Mesendoderm (in vitro differentiated cells): Measurements from ENCODE around the gene ATG7.

Experiments used
- DNase-seq: peaks from one replicate; pipeline ENCODE4 v3.0.0; 2013
- H2AK5ac ChIP-seq: 2 replicates; pipeline ENCODE4 v1.6.1; 2013; ENCODE audit warnings: low read length, inconsistent platforms
- H2BK120ac ChIP-seq: 2 replicates; pipeline ENCODE4 v1.6.1; 2013; ENCODE audit warnings: low read depth, mild to moderate bottlenecking, low read length, moderate library complexity, mixed read lengths
- H2BK15ac ChIP-seq: replicated peaks from 2 replicates; pipeline ENCODE4 v1.6.1; 2013; ENCODE audit warnings: low read depth, mild to moderate bottlenecking, moderate library complexity
- H2BK5ac ChIP-seq: 2 replicates; pipeline ENCODE4 v1.6.1; 2013; ENCODE audit warnings: low read length, inconsistent platforms
- H3K18ac ChIP-seq: 2 replicates; pipeline ENCODE4 v1.6.1; 2013; ENCODE audit warnings: mild to moderate bottlenecking, low read length, mixed read lengths
- H3K23ac ChIP-seq: one replicate; pipeline ENCODE4 v1.6.1; 2013; ENCODE audit warnings: low read length
- H3K27ac ChIP-seq: 2 replicates; pipeline ENCODE4 v1.5.1; 2013; ENCODE audit warnings: low read depth, mild to moderate bottlenecking, inconsistent platforms, low read length, moderate library complexity
- H3K27me3 ChIP-seq: 2 replicates; pipeline ENCODE4 v1.6.1; 2013; ENCODE audit warnings: low read length, control low read depth, mild to moderate bottlenecking, inconsistent platforms; ENCODE audit not compliant: insufficient read depth, poor library complexity
- H3K36me3 ChIP-seq: 2 replicates; pipeline ENCODE4 v1.6.1; 2013; ENCODE audit warnings: low read length, inconsistent platforms; ENCODE audit not compliant: control insufficient read depth, insufficient read depth
- H3K4ac ChIP-seq: one replicate; pipeline ENCODE4 v1.6.1; 2013; ENCODE audit warnings: low read depth, mild to moderate bottlenecking, low read length, moderate library complexity
- H3K4me1 ChIP-seq: 2 replicates; pipeline ENCODE4 v1.6.1; 2013; ENCODE audit warnings: low read depth, low read length, inconsistent platforms; ENCODE audit not compliant: control insufficient read depth
- H3K4me2 ChIP-seq: 2 replicates; pipeline ENCODE4 v1.6.1; 2013; ENCODE audit warnings: low read length
- H3K4me3 ChIP-seq: 2 replicates; pipeline ENCODE4 v1.5.1; 2013; ENCODE audit warnings: mild to moderate bottlenecking, low read length
- H3K56ac ChIP-seq: one replicate; pipeline ENCODE4 v1.6.1; 2013; ENCODE audit warnings: low read length
- H3K79me1 ChIP-seq: 2 replicates; pipeline ENCODE4 v1.6.1; 2013; ENCODE audit warnings: low read length, inconsistent platforms
- H3K79me2 ChIP-seq: 2 replicates; pipeline ENCODE4 v1.6.1; 2013; ENCODE audit warnings: mild to moderate bottlenecking, low read length; ENCODE audit not compliant: control insufficient read depth, insufficient read depth
- H3K9ac ChIP-seq: 2 replicates; pipeline ENCODE4 v1.6.1; 2013; ENCODE audit warnings: low read length, inconsistent platforms
- H4K5ac ChIP-seq: one replicate; pipeline ENCODE4 v1.6.1; 2013; ENCODE audit warnings: low read length
- H4K8ac ChIP-seq: one replicate; pipeline ENCODE4 v1.6.1; 2013; ENCODE audit warnings: low read depth, mild to moderate bottlenecking, control low read depth, low read length, moderate library complexity
- WGBS: extraction: QIAGEN DNeasy Blood & Tissue Kit; methylation state at CpG from one replicate; pipeline ENCODE4 v1.1.7; 2013; ENCODE audit warnings: low lambda C conversion rate, missing lambda C conversion rate; ENCODE audit not compliant: insufficient coverage; ENCODE audit errors: extremely low coverage; 5-methylcytosine and 5-hydroxymethylcytosine counted together

ATG7 gene

DNA sequence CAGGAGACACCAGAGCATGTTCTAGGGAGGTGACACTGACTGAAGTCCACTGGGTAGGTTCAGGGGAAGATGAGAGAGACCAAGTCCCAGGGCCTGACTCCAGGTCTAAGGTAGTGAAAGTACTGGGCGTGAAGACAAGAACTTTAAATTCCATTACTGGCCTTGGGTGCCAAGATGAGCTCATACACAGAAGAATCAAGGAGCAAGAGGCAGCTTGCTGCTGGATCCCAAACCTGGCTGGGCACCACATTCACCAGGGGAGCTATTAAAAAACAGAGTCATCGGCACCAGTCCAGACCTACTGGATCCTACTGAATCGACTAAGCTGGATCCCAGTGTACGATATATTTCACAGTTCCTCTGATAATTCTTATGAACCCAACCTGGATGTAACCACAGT lies 42.1 kb upstream of the ATG7 start:
- no peak for DNase-seq
- Histone ChIP-seq H4K5ac (no peak overlapping the region), H3K27me3 (no peaks in the 10 kb centered on the region), H3K79me1 (no peaks in the 10 kb centered on the region), H3K4ac (no peak overlapping the region), H2BK5ac (no peak overlapping the region), H3K79me2 (no peaks in the 10 kb centered on the region), H3K18ac (no peak overlapping the region), H3K27ac (no peak overlapping the region), H3K23ac (no peak overlapping the region), H4K8ac (no peak overlapping the region), H3K36me3 (no peaks in the 10 kb centered on the region), H3K4me3 (no peak overlapping the region), H3K4me2 (no peak overlapping the region), H3K9ac (no peak overlapping the region), H2BK15ac (no peak overlapping the region), H2AK5ac (no peak overlapping the region), H2BK120ac (no peak overlapping the region), H3K4me1 (no peaks in the 10 kb centered on the region), H3K56ac (no peak overlapping the region)
- WGBS = no CpG with 5 or more reads among the region's 4 CpGs

DNA sequence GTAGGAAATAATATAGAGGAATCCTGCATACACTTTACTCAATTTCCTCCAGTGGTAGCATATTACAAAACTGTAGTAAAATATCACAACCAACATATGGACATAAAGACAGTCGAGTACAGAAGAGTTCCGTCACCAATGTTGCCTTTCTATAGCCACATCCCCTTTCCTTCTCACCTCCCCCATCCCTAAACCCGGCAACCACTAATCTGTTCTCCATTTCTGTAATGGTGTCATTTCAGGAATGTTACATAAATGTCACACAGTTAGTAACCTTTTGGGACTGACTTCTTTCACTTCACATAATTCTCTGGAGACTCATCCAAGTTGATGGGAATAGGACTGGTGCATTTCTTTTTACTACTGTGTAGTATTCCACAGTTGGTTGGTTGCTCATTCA lies 41.4 kb upstream of the ATG7 start:
- no peak overlapping the region for H3K4me2 ChIP-seq
- H3K27ac ChIP-seq = no peak overlapping the region
- H2BK15ac ChIP-seq = no peak overlapping the region
- no peaks in the 10 kb centered on the region for H3K79me2 ChIP-seq
- H3K4me3 ChIP-seq = no peak overlapping the region
- no peak overlapping the region for H4K8ac ChIP-seq
- H2BK5ac ChIP-seq = no peak overlapping the region
- no peak overlapping the region for H2BK120ac ChIP-seq
- no CpG with 5 or more reads among the region's 3 CpGs for WGBS
- no peak overlapping the region for H3K9ac ChIP-seq
- H4K5ac ChIP-seq = no peak overlapping the region
- H3K4ac ChIP-seq = no peak overlapping the region
- no peak for DNase-seq
- H3K79me1 ChIP-seq = no peaks in the 10 kb centered on the region
- no peak overlapping the region for H2AK5ac ChIP-seq
- no peaks in the 10 kb centered on the region for H3K27me3 ChIP-seq
- H3K23ac ChIP-seq = no peak overlapping the region
- no peaks in the 10 kb centered on the region for H3K36me3 ChIP-seq
- H3K56ac ChIP-seq = no peak overlapping the region
- H3K4me1 ChIP-seq = no peaks in the 10 kb centered on the region
- H3K18ac ChIP-seq = no peak overlapping the region

DNA sequence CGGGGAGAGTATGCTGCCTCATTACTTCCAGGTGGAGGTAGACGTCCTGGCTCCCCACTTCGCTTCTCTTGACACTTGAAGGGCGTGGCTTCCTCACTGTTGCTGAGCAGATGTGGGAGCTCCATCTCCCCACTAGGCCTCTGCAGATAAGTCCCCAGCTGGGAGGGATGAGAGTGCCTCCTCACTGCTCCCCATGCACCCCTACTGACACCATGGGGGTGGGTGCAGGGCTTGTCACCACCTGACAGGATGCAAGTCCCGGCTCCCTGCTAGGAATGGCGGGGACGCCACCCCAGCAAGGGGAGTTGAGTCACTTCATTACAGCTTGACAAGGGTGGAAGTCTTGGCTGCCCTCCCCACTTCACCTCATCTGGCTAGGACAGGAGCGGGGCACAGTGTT lies 36.8 kb upstream of the ATG7 start:
- no peak overlapping the region for H3K9ac ChIP-seq
- H3K36me3 ChIP-seq = no peaks in the 10 kb centered on the region
- H2BK15ac ChIP-seq = no peak overlapping the region
- H3K18ac ChIP-seq = no peak overlapping the region
- no peaks in the 10 kb centered on the region for H3K4me1 ChIP-seq
- H4K8ac ChIP-seq = no peak overlapping the region
- no peaks in the 10 kb centered on the region for H3K27me3 ChIP-seq
- H3K27ac ChIP-seq = no peak overlapping the region
- no peak overlapping the region for H3K23ac ChIP-seq
- no peak overlapping the region for H4K5ac ChIP-seq
- WGBS = no CpG with 5 or more reads among the region's 8 CpGs
- no peak overlapping the region for H3K4me3 ChIP-seq
- H2BK120ac ChIP-seq = no peak overlapping the region
- no peak overlapping the region for H2BK5ac ChIP-seq
- H2AK5ac ChIP-seq = no peak overlapping the region
- no peak for DNase-seq
- no peak overlapping the region for H3K4me2 ChIP-seq
- H3K79me1 ChIP-seq = no peaks in the 10 kb centered on the region
- H3K79me2 ChIP-seq = no peaks in the 10 kb centered on the region
- no peak overlapping the region for H3K4ac ChIP-seq
- no peak overlapping the region for H3K56ac ChIP-seq

DNA sequence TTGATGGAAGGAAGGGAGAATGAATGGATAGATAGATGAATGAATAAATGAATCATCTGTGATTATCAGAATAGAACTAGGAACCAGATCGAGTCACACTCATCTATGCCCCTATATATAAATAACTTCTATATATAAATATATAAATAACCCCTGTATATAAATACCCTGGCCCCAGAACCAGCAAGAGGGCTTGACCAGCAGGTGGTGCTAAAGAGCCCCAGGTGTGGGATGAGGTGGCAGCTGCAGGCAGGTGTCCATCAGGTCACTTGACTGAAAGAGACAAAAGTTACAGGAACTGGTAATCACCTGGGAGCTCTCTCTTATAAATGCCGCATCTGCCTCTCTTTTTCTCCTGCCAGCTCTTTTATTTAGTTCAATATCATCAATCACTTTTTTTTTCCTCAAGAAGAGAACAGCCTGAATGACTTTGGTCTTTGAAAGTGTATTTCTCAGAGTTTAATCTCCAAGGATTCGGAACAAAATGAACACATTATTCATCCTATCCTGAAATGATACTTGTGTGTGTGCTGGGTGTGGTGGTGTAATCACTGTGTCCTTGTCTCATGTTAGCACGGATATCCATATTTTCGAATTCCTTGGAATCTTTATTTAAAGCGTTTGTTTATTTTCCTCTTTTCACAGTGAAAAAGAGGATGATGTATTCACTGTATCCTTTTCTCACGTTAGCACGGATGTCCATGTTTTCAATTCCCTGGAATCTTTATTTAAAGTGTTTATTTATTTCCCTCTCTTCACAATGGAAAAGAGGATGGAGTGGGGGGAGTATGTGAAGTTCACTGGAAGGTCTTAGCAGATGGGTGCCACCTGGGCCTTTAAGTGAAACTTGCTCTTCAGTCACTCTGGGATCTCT lies 35.4 kb upstream of the ATG7 start:
- H3K27me3 ChIP-seq = no peaks in the 10 kb centered on the region
- H3K4me3 ChIP-seq = no peak overlapping the region
- no peak overlapping the region for H2BK120ac ChIP-seq
- H3K9ac ChIP-seq = no peak overlapping the region
- H3K79me2 ChIP-seq = no peaks in the 10 kb centered on the region
- H3K56ac ChIP-seq = no peak overlapping the region
- no peak overlapping the region for H3K27ac ChIP-seq
- peak; percentile 71 for DNase-seq
- H4K5ac ChIP-seq = no peak overlapping the region
- WGBS = no CpG with 5 or more reads among the region's 8 CpGs
- no peak overlapping the region for H3K18ac ChIP-seq
- no peak overlapping the region for H2BK15ac ChIP-seq
- H3K79me1 ChIP-seq = no peaks in the 10 kb centered on the region
- H3K4me2 ChIP-seq = no peak overlapping the region
- no peaks in the 10 kb centered on the region for H3K36me3 ChIP-seq
- no peak overlapping the region for H2BK5ac ChIP-seq
- H3K4me1 ChIP-seq = no peaks in the 10 kb centered on the region
- H4K8ac ChIP-seq = no peak overlapping the region
- no peak overlapping the region for H3K4ac ChIP-seq
- no peak overlapping the region for H3K23ac ChIP-seq
- no peak overlapping the region for H2AK5ac ChIP-seq

DNA sequence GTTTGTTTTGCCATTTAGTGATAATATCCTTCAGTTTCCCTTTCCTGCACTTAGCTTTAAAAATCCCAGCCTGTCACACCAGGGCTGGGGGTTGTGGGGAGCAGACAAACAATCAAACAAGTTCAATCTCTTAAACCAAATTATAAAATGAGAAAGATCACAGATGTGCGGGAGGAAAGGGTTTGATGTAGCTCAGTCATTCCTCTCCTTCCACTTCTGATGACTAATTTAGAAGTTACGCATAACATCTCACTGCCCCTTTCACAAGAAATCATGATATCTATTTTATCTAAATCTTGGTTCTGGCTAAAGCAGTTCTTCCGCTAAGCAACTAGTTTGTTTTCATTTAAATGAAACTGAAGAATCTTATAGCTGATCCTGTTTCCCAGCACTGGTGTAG lies 34.1 kb upstream of the ATG7 start:
- Histone ChIP-seq H4K5ac (no peak overlapping the region), H3K4ac (no peak overlapping the region), H3K36me3 (no peaks in the 10 kb centered on the region), H3K27ac (no peak overlapping the region), H3K4me1 (no peaks in the 10 kb centered on the region), H3K4me3 (no peak overlapping the region), H3K23ac (no peak overlapping the region), H2AK5ac (no peak overlapping the region), H3K79me1 (no peaks in the 10 kb centered on the region), H3K27me3 (no peaks in the 10 kb centered on the region), H2BK120ac (no peak overlapping the region), H3K4me2 (no peak overlapping the region), H3K79me2 (no peaks in the 10 kb centered on the region), H3K56ac (no peak overlapping the region), H2BK15ac (no peak overlapping the region), H3K9ac (no peak overlapping the region), H3K18ac (no peak overlapping the region), H4K8ac (no peak overlapping the region), H2BK5ac (no peak overlapping the region)
- no CpG with 5 or more reads among the region's 3 CpGs for WGBS
- no peak for DNase-seq

DNA sequence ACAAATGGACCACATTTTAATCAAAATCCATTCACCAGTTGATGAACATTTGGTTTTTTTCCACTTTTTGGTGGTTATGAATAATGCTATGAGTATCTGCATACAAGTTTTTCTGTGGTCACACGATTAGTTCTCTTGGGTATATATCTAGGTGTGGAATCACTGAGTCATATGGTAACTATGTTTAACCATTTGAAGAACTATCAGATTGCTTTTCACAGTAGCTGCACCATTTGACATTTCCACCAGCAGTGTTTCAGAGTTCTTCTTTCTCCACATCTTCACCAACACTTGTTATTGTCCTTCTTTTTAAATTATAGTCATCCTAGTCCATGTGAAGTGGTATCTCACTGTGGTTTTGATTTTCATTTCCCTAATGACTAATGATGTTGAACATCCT lies 33.3 kb upstream of the ATG7 start:
- Histone ChIP-seq H4K5ac (no peak overlapping the region), H3K36me3 (no peaks in the 10 kb centered on the region), H3K79me1 (no peaks in the 10 kb centered on the region), H3K27me3 (no peaks in the 10 kb centered on the region), H3K18ac (no peak overlapping the region), H3K4me3 (no peak overlapping the region), H3K4ac (no peak overlapping the region), H3K4me1 (no peaks in the 10 kb centered on the region), H4K8ac (no peak overlapping the region), H3K9ac (no peak overlapping the region), H3K79me2 (no peaks in the 10 kb centered on the region), H3K27ac (no peak overlapping the region), H2AK5ac (no peak overlapping the region), H3K56ac (no peak overlapping the region), H3K23ac (no peak overlapping the region), H2BK15ac (no peak overlapping the region), H3K4me2 (no peak overlapping the region), H2BK5ac (no peak overlapping the region), H2BK120ac (no peak overlapping the region)
- no peak for DNase-seq
- WGBS = no CpG with 5 or more reads among the region's 1 CpG
